Astrocyte of the spinal cord (primary cell): ENCODE results near the gene DNER.
"Not testable (repeated sequence)": the region's sequence is repeated elsewhere in the genome, so short reads cannot be mapped to it uniquely, and the experiment has no call there.

ENCODE experiments used
- DNase-seq: peaks from one replicate; pipeline ENCODE4 v3.0.0; 2011; ENCODE audit warnings: low read depth, low spot score
- H3K4me3 ChIP-seq: 2 replicates; pipeline ENCODE4 v1.5.1; 2011; ENCODE audit warnings: low read depth, mild to moderate bottlenecking, low read length, moderate library complexity
- in situ Hi-C: cut with HindIII; loops from 2 replicates; pipeline ENCODE4 v1.10.0; 2017; ENCODE audit warnings: low sequenced_read_pairs
- TF ChIP-seq, protein P1 (sequence below): IDR thresholded peaks from 2 replicates; pipeline ENCODE4 v1.5.1; 2012; ENCODE audit warnings: low read depth, mild to moderate bottlenecking, low read length, inconsistent platforms

Gene DNER

GRCh38 chr2:229731363-229731762, 17.0 kb upstream of the DNER start:
- in situ Hi-C loops: no loop called here
- H3K4me3 ChIP-seq: no peak overlapping the region
- DNase-seq: no peak
- TF ChIP-seq, protein P1, sequence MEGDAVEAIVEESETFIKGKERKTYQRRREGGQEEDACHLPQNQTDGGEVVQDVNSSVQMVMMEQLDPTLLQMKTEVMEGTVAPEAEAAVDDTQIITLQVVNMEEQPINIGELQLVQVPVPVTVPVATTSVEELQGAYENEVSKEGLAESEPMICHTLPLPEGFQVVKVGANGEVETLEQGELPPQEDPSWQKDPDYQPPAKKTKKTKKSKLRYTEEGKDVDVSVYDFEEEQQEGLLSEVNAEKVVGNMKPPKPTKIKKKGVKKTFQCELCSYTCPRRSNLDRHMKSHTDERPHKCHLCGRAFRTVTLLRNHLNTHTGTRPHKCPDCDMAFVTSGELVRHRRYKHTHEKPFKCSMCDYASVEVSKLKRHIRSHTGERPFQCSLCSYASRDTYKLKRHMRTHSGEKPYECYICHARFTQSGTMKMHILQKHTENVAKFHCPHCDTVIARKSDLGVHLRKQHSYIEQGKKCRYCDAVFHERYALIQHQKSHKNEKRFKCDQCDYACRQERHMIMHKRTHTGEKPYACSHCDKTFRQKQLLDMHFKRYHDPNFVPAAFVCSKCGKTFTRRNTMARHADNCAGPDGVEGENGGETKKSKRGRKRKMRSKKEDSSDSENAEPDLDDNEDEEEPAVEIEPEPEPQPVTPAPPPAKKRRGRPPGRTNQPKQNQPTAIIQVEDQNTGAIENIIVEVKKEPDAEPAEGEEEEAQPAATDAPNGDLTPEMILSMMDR: no peak

- TF ChIP-seq, protein P1: no peak
- no peak overlapping the region for H3K4me3 ChIP-seq
- in situ Hi-C loops: no loop called here
- no peak for DNase-seq
Observed at GRCh38 chr2:229728370-229728769, 14.0 kb upstream of the DNER start.

- TF ChIP-seq, protein P1: no peak
- DNase-seq: no peak
- H3K4me3 ChIP-seq: no peak overlapping the region
- in situ Hi-C loops: no loop called here
Observed at GRCh38 chr2:229726643-229727042, 12.3 kb upstream of the DNER start.

DNA sequence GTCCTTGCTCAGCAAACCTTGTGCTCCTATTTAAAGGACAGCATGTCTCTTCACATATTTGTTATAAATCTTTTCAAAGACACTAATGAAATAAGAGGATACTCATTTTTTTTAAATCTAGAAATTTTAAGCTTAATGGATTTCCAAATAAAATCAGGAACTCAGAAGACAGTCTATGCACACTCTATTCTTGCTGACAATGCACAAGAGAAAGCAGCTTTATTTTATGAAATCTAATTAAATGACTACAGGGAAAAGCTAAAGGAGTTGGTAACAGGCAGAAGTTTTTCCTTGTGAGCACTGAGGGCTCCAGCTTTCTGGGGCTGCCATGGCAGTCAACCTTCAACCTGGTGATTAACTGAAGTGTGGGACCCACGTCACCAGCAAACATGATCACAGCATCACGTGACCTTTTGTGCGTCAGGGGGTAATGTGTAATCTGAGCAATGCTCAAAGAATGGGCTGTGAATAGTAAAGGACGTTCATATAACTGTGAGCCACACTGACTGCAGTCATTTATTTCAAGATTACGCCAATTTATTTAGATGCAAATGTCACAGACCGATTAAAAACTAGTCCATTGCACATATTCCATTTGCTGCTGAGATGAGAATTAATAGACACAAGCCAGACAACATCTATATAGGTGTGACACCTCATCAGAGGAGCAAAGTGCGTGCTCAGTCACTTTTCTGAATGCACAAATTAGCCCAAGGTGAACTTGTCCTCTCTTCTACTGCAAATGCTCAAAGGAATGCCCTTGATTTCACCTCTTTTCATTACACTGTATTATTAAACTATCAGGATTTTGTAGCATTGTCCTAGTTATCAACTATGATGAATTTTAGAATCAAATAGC, 11.6 kb upstream of the DNER start:
- in situ Hi-C loops: no loop called here
- DNase-seq: peak; percentile 89
- TF ChIP-seq, protein P1: no peak
- H3K4me3 ChIP-seq: no peak overlapping the region

DNA sequence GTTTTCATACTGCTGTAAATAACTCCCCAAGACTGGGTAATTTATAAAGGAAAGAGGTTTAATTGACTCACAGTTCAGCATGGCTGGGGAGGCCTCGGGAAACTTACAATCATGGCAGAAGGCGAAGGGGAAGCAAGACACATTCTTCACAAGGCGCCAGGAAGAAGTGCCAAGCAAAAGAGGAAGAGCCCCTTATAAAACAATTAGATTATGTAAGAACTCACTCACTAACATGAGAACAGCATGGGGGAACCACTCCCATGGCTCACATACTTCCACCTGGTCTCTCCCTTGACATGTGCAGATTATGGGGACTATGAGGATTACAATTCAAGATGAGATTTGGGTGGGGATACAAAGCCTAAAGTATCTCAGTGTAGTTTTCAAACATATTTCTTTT, 8.8 kb upstream of the DNER start:
- in situ Hi-C loops, DNase-seq, H3K4me3 ChIP-seq: not testable (repeated sequence)

GRCh38 chr2:229719926-229720647, 5.7 kb upstream of the DNER start:
- TF ChIP-seq, protein P1: no peak
- in situ Hi-C loops: no loop called here
- H3K4me3 ChIP-seq: no peak overlapping the region
- DNase-seq: no peak

GRCh38 chr2:229718057-229718456, 3.7 kb upstream of the DNER start:
- H3K4me3 ChIP-seq: no peak overlapping the region
- no peak for DNase-seq
- TF ChIP-seq, protein P1: no peak
- in situ Hi-C loops: no loop called here
